ENCODE data around the gene NINJ2. TPM values are rescaled to one million over a fixed set of nuclear protein-coding genes. Genes with fewer than 3 reads are reported as not detected.

Gene NINJ2
- total RNA-seq, 2 experiments from 2014 or later, result 2.2 to 2.5 TPM

DNA sequence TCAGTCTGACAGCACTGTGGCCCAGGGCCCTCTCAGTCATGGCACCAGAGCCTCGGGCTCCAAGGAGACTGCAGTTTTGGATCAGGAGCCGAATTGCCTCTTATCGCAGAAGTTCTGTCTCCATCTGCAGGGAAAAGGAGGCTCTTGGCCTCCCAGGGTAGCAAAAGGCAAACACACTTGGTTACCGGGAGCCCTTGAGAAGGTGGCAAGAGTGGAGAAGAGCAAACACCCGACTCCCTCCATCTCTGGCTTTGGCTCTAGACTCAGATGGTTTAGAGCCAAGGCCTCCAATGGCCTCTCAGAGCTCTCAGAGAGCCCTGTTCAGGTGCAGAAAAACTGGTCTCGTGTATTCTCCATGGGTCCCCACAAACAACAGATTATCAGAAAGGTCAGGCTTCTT lies 44.6 kb downstream of the NINJ2 start:
- DNase-seq, result no peak
- no peak overlapping the region for H3K27ac Mint-ChIP-seq
- CTCF ChIA-PET, result interaction anchor here (0.7 to 3.6 kb wide), 2 partner anchors 31 to 132 kb away, joined by 3 to 15 read pairs; no protein-coding TSS in a partner anchor
- H3K4me3 Mint-ChIP-seq, result no peak overlapping the region
- no peak for TF ChIP-seq CTCF (IDR thresholded peaks at IDR 0.05)
- intact Hi-C loops (cut with micrococcal nuclease), result no loop called here
- no peaks in the 10 kb centered on the region for H3K27me3 Mint-ChIP-seq
- no peaks in the 10 kb centered on the region for H3K36me3 Mint-ChIP-seq (ENCODE audit: low read depth)
- ATAC-seq, result no peak
- H3K9me3 Mint-ChIP-seq, result no peaks in the 10 kb centered on the region
- H3K4me1 Mint-ChIP-seq (ENCODE audit: low read depth), result peaks cover 42% of the 10 kb centered on the region
- POLR2A ChIA-PET, result interaction anchor here (0.6 to 2.4 kb wide), 5 partner anchors 18 to 235 kb away, joined by 3 to 7 read pairs (median 4); no protein-coding TSS in a partner anchor

GRCh38 chr12:617304-617915 lies 45.8 kb downstream of the NINJ2 start:
- Mint-ChIP-seq H3K27me3 (no peaks in the 10 kb centered on the region), H3K4me3 (no peak overlapping the region), H3K36me3 (ENCODE audit: low read depth) (no peaks in the 10 kb centered on the region), H3K4me1 (ENCODE audit: low read depth) (peaks cover 30% of the 10 kb centered on the region), H3K27ac (no peak overlapping the region), H3K9me3 (no peaks in the 10 kb centered on the region)
- CTCF ChIA-PET, result interaction anchor here (1.3 to 4.2 kb wide), 2 partner anchors 134 to 197 kb away, joined by 3 to 33 read pairs; no protein-coding TSS in a partner anchor
- no peak for TF ChIP-seq CTCF (IDR thresholded peaks at IDR 0.05)
- no peak for DNase-seq
- ATAC-seq, result no peak
- intact Hi-C loops (cut with micrococcal nuclease), result no loop called here
- POLR2A ChIA-PET, result no interaction called here

DNA sequence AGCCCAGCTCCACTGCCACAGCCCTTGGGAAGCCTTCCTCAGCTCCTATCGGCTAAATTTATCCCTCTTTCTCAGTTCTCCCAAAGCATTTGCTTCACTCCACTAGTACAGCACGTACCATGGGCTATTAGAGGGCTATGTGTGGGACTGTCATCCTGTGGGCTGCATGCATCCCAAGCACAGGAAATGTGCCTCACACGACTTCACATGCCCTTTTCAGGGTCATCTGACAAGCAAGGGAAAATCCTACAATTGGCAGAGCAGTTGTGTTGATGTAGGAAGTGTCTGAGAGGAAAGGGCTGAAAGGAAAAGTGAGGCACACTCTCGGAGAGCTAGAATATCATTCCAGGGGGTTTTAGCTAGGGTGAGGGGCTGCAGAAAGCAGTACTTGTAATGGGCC lies 47.6 kb downstream of the NINJ2 start:
- Mint-ChIP-seq H3K27ac (peak overlapping the region; percentile 0), H3K4me1 (ENCODE audit: low read depth) (peaks cover 31% of the 10 kb centered on the region), H3K36me3 (ENCODE audit: low read depth) (no peaks in the 10 kb centered on the region), H3K9me3 (no peaks in the 10 kb centered on the region), H3K27me3 (no peaks in the 10 kb centered on the region), H3K4me3 (no peak overlapping the region)
- POLR2A ChIA-PET, result interaction anchor here (1.0 to 1.1 kb wide), 4 partner anchors 10 to 191 kb away, joined by 3 to 5 read pairs (median 4); no protein-coding TSS in a partner anchor
- intact Hi-C loops (cut with micrococcal nuclease), result no loop called here
- CTCF ChIA-PET, result interaction anchor here (0.9 to 4.2 kb wide), 17 partner anchors 8 to 477 kb away, joined by 3 to 37 read pairs (median 4); no protein-coding TSS in a partner anchor
- DNase-seq (no peak), ATAC-seq (no peak)
- TF ChIP-seq CTCF (IDR thresholded peaks at IDR 0.05), result no peak

DNA sequence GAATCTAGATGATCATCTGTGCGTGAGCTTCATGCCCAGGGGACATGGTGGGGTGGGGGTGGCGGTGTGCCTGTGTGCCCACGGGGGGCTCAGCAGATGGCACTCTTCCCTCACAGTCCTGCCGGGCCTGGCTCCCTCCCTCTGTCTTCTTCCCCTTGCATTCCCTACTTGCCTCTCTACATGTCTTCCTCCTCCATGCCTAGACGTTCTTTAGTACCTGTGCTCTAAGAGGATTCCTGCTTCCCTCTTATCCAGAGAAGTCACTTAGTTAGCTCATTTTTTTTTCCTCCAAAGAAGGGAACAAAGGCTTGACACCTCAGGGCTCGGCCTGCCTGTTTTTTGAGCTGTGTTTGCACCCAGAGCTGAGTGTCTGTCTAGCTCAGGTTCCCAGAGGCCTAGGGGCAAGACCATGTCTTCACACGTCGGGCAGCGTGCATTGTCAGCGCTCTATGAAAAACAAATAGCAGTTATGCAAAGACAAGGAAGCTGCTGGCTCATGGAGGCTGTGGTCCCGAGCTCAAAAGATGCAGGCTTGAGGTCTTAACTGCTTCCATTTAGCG lies 48.8 kb downstream of the NINJ2 start:
- peak; percentile 47 for TF ChIP-seq CTCF (IDR thresholded peaks at IDR 0.05)
- intact Hi-C loops (cut with micrococcal nuclease), result no loop called here
- no peak overlapping the region for H3K4me3 Mint-ChIP-seq
- peak; percentile 55 for ATAC-seq
- DNase-seq, result peak; percentile 66
- H3K4me1 Mint-ChIP-seq (ENCODE audit: low read depth), result peaks cover 35% of the 10 kb centered on the region
- POLR2A ChIA-PET, result interaction anchor here (0.9 to 1.5 kb wide), 7 partner anchors 11 to 335 kb away, joined by 3 to 5 read pairs (median 3); partner anchors contain the start of gene RAD52
- no peaks in the 10 kb centered on the region for H3K36me3 Mint-ChIP-seq (ENCODE audit: low read depth)
- CTCF ChIA-PET, result interaction anchor here (0.6 to 4.2 kb wide), 40 partner anchors 8 to 479 kb away, joined by 3 to 37 read pairs (median 4); partner anchors contain the start of gene RAD52
- no peaks in the 10 kb centered on the region for H3K27me3 Mint-ChIP-seq
- no peak overlapping the region for H3K27ac Mint-ChIP-seq
- H3K9me3 Mint-ChIP-seq, result no peaks in the 10 kb centered on the region

DNA sequence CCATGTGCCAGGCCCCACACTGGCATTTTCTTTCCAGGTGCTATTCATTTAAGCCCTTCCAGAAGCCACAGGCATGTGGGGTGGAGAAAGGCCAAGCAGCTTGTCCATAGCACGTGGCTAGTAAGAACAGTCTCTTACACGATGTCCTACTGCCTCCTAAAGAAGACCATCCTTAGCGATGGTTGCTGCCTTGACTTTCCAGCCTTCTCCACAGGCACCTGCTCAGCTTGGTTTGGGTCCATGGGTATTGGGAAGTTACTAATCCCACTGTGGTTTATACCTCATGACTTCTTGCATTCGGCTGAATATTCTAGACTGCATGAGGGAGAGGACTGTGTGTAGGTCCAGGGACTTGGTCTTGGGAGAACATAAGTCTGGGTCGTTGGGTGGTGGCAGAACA lies 49.2 kb downstream of the NINJ2 start:
- H3K27ac Mint-ChIP-seq, result no peak overlapping the region
- ChIA-PET CTCF (interaction anchor here (0.6 to 4.2 kb wide), 26 partner anchors 8 to 335 kb away, joined by 3 to 37 read pairs (median 5); partner anchors contain the start of gene RAD52), POLR2A (interaction anchor here (0.9 to 1.5 kb wide), 2 partner anchors 44 to 335 kb away, joined by 3 read pairs; partner anchors contain the start of gene RAD52)
- no peak for TF ChIP-seq CTCF (IDR thresholded peaks at IDR 0.05)
- H3K4me3 Mint-ChIP-seq, result no peak overlapping the region
- no peaks in the 10 kb centered on the region for H3K36me3 Mint-ChIP-seq (ENCODE audit: low read depth)
- H3K27me3 Mint-ChIP-seq, result no peaks in the 10 kb centered on the region
- ATAC-seq (no peak), DNase-seq (no peak)
- peaks cover 30% of the 10 kb centered on the region for H3K4me1 Mint-ChIP-seq (ENCODE audit: low read depth)
- H3K9me3 Mint-ChIP-seq, result no peaks in the 10 kb centered on the region
- intact Hi-C loops (cut with micrococcal nuclease), result no loop called here
